GM18507 (cell line): ENCODE data around the gene FGF19.

Experiments
- DNase-seq: peaks from one replicate; pipeline ENCODE4 v3.0.0; 2011; ENCODE audit warnings: low read depth; ENCODE audit not compliant: insufficient read length; ENCODE audit errors: extremely low spot score
- FAIRE-seq: peaks from 2 replicates; lab custom pipeline; 2011; peaks lifted over from hg19 to GRCh38; lab: Jason Lieb, UNC

FGF19 gene

DNA sequence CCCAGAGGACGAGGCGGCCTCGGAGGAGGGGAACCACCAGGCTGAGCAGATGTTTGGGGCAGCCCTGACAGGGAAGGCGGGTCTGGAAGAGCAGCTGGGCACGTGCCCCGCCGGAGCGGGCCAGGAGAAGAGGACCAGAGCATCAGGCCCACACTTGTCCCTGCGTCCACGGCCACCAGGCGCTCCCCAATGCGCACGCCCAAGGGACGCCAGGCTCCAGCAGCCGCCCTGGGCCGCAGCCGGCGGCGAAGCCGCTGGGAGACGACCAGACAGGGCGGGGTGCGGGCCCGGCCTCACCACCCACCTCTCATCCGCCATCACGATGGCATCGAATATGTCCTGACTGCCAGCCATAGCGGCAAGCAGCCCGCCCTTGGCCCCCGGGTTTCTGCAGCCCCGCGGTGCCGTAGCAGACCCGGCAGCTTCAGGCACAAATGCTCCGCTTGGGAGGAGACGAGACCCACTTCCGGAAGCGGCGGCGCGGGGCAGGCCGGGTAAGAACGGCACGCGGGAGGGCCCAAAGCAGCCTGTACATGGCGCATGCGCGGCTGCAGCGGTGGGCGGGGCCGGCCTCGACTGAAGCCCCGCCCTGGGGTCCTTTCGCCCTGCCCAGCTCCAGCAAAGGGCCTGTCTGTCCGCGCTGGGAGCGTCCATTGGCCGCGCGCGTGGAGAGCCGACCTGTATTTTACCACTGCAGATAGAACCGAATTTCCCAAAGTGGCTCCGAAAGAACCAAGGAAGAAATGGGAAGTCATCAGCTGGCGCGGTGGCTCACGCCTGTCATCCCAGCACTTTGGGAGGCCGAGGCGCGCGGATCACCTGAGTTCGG is 28.7 kb downstream of the FGF19 start, which contains the start of gene LTO1:
Gene LTO1, minus strand, starts transcription at position 468 of the 829 bp plus-strand sequence. Its CDS starts 114 bp downstream, at position 354.
- FAIRE-seq (peak; percentile 90), DNase-seq (peak; percentile 100)

- DNase-seq (no peak), FAIRE-seq (no peak)
Measured at GRCh38 chr11:69674267-69674885, 29.4 kb downstream of the FGF19 start.

GRCh38 chr11:69671734-69672465 is 31.9 kb downstream of the FGF19 start:
- no peak for DNase-seq
- FAIRE-seq: no peak

- DNase-seq (peak; percentile 69), FAIRE-seq (peak; percentile 78)
Measured at GRCh38 chr11:69670158-69670845, 33.5 kb downstream of the FGF19 start.

DNA sequence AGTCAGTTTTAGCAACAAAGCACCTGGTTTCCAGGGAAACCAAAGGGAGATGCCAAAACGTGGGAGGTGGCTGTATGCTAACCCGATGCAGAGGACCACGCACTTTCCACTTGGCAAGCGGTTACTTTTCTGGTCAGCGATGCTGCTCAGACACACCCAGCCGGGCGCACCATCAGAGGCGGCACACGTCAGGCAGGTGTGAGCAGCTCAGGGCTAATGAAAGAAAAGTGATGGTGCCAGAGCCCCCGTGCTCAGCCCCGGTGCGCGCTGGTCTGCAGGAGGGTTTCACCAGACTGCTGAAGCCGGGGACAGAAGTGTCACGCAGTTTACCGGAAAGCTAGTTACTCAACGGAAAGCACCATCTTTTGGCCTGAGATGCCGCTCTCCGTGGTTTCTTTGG is 34.3 kb downstream of the FGF19 start:
- FAIRE-seq (no peak), DNase-seq (no peak)

GRCh38 chr11:69667619-69668604 is 35.9 kb downstream of the FGF19 start:
- FAIRE-seq: no peak
- DNase-seq: no peak

DNA sequence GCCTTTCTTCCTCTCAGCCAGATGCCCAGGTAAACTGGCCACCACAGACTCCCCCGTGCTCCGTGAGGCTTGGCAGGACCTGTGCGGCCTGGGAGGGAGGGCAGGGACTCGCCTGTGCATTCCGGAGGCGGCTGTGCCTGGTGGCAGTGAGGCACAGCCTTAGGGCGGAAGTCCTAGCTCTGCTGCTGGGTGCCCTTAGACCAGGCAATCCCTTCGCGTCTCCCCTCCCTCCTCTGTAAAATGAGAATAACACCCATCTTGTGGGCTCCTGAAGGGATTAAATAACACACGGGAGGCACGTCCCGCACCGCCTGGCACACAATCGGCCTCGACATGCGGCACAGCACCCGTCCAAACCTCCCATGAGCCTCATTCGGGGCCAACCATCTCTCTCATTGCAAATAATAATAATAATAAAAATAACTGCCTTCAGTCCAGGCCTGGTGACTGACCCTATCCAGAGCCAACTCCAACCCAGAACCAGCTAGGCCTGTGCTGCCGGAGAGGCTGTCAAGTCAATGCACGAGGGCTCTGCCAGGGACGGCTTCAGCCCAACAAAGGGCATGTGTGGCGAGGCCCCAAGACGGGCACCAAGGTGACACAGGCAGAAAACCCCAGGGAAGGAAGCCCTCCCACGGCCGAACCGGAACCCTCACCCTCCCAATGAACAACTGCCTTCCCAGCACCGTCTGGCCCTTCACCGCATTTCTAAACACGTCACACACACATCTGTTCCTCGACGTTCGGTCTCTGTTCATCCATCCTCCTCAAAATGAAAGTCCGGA is 36.9 kb downstream of the FGF19 start:
- FAIRE-seq (no peak), DNase-seq (no peak)

- no peak for DNase-seq
- FAIRE-seq: no peak
Measured at GRCh38 chr11:69666261-69666660, 37.6 kb downstream of the FGF19 start.

DNA sequence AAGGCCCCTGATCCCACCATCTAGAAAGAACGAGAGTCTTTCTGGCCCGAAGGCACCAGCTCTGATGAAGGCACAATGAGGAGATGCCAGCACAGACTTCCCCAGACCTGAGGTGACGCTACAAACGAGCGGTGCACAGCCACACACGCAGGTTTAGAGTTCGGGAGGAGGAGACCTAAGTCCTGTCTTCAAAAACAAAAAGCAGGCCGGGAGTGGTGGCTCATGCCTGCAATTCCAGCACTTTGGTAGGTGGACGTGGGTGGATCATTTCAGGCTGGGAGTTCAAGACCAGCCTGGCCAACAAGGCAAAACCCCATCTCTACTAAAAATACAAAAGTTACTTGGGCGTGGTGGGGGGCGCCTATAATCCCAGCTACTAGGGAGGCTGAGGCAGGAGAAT is 38.2 kb downstream of the FGF19 start:
- FAIRE-seq (no peak), DNase-seq (no peak)

GRCh38 chr11:69664901-69665300 is 38.9 kb downstream of the FGF19 start:
- DNase-seq (no peak), FAIRE-seq (no peak)

- DNase-seq (no peak), FAIRE-seq (no peak)
Measured at GRCh38 chr11:69664103-69664775, 39.6 kb downstream of the FGF19 start.

DNA sequence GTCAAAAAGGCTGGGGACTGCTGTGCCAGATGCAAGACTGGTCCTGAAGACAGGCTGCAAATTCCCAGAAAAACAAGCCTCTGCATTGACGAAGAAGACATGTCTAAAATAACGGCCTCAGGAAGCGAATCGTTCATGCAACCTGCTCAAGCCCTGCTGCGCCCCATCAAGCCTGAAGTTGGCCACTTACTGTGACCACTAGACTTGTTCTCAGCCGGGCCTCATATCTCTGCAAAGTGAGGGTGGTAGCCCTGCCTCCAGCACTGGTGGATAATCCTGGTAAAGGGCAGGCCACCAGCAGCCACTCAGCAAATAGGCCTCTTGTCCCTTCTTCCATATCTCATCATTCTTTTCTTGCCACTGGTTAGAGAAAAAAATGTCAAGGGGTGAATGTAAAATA is 40.5 kb downstream of the FGF19 start:
- FAIRE-seq (no peak), DNase-seq (no peak)

DNA sequence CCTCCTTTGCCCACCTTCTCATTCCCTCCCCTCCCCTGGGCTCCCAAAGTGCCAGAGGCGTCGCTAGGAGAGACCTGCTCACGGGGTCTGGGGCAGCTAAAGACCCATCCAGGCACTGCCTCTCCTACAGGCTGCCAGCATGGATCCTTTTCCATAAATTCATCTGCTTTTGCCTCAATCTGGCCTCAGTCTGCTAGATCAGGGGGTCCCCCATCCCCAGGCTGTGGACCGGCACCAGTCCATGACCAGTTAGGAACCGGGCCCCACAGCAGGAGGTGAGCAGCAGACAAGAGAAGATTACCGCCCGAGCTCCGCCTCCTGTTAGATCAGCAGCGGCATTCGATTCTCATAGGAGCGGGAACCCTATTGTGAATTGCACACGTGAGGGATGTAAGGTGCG is 41.0 kb downstream of the FGF19 start:
- DNase-seq (no peak), FAIRE-seq (no peak)

- no peak for FAIRE-seq
- no peak for DNase-seq
Measured at GRCh38 chr11:69662021-69662698, 41.7 kb downstream of the FGF19 start.

GRCh38 chr11:69661413-69661715 is 42.5 kb downstream of the FGF19 start:
- FAIRE-seq (no peak), DNase-seq (no peak)

GRCh38 chr11:69660001-69660500 is 43.8 kb downstream of the FGF19 start:
- DNase-seq: no peak
- no peak for FAIRE-seq

DNA sequence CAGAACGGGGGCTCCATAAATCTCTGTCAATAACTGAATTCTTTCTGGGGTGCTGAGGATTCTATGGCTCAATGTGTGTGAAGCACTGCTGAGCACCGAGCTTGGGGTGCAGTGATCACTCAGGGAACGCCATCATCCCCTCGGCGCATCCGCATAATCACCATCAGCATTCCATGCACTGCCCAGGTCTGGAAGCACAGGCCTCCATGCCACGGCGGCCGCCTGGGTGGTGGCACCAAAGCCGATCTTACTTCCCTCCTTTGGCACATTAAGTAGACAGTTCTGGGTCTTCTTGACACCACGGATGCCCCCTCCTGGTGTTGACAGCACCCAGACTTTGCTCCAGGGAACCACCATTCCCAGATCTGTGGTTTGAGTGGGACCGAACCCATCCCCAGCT is 44.2 kb downstream of the FGF19 start:
- FAIRE-seq (no peak), DNase-seq (no peak)
